ENCODE measurements around the gene GXYLT2. TPM values are rescaled to one million over a fixed set of nuclear protein-coding genes. Genes with fewer than 3 reads are reported as not detected.
A peak's percentile ranks its signal among the peaks of the same experiment; 100 is the strongest.
"Not testable (repeated sequence)": the region's sequence is repeated elsewhere in the genome, so short reads cannot be mapped to it uniquely, and the experiment has no call there.

GXYLT2 gene
- total RNA-seq, 1 donor from 2014 or later = 31.8 TPM

DNA sequence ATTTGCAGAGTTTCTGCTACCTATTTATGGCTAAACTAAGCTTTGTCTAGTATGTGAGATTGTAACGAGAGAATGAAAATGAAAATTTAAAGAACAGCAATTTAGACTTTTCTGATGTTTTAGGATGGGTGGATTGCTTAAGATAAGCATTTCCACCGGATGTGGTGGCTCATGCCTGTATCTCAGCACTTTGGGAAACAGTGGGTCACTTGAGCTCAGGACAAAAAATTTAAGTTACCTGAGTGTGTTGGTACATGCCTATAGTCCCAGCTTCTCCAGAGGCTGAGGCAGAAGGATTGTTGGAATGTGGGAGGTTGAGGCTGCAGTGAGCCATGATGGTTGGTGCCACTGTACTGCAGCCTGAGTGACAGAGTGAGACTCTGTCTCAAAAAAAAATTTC lies 112.1 kb downstream of the GXYLT2 start:
- Histone ChIP-seq H3K36me3 (ENCODE audit: control insufficient read depth in 3 of 3, insufficient read depth in 3 of 3, low read length in 3 of 3) (peaks cover 3 to 12% (median 9%) of the 10 kb centered on the region in 3 donors), H3K27me3 (ENCODE audit: control insufficient read depth in 3 of 3, insufficient read depth in 3 of 3, low read length in 3 of 3) (no peaks in the 10 kb centered on the region), H3K4me3 (ENCODE audit: low read length in 3 of 3) (peak overlapping the region in 1 of 3 donors; percentile 17), H3K4me1 (ENCODE audit: control insufficient read depth in 3 of 3, insufficient read depth in 3 of 3, low read length in 3 of 3) (peaks cover 18 to 35% (median 35%) of the 10 kb centered on the region in 3 donors), H3K27ac (ENCODE audit: low read depth, low read length) (no peak overlapping the region), H3K9ac (ENCODE audit: low read depth in 1 of 3, low read length in 3 of 3) (no peak overlapping the region), H3K9me3 (ENCODE audit: control insufficient read depth in 3 of 3, low read length in 3 of 3) (no peaks in the 10 kb centered on the region)

DNA sequence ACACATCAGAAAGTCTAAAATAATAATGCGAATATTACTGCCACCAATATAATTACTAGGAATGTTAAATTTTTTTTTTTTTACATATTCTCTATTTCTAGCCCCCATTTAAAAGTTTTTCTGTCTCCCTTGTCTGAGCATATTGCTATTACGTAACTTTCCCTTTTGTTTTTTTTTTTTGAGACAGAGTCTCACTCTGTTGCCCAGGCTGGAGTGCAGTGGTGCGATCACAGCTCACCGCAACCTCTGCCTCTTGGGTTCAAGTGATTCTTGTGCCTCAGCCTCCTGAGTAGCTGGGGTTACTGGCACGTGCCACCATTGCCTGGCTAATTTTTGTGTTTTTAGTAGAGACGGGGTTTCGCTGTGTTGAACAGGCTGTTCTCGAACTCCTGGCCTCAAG lies 115.2 kb downstream of the GXYLT2 start:
- Histone ChIP-seq H3K36me3 (ENCODE audit: control insufficient read depth in 3 of 3, insufficient read depth in 3 of 3, low read length in 3 of 3) (peaks cover 3 to 22% (median 17%) of the 10 kb centered on the region in 3 donors), H3K4me1 (ENCODE audit: control insufficient read depth in 3 of 3, insufficient read depth in 3 of 3, low read length in 3 of 3) (peaks cover 16 to 29% (median 26%) of the 10 kb centered on the region in 3 donors)
- H3K9me3 ChIP-seq (ENCODE audit: control insufficient read depth in 3 of 3, low read length in 3 of 3); H3K9ac ChIP-seq (ENCODE audit: low read depth in 1 of 3, low read length in 3 of 3); H3K4me3 ChIP-seq (ENCODE audit: low read length in 3 of 3); H3K27me3 ChIP-seq (ENCODE audit: control insufficient read depth in 3 of 3, insufficient read depth in 3 of 3, low read length in 3 of 3); H3K27ac ChIP-seq (ENCODE audit: low read depth, low read length): not testable (repeated sequence)

DNA sequence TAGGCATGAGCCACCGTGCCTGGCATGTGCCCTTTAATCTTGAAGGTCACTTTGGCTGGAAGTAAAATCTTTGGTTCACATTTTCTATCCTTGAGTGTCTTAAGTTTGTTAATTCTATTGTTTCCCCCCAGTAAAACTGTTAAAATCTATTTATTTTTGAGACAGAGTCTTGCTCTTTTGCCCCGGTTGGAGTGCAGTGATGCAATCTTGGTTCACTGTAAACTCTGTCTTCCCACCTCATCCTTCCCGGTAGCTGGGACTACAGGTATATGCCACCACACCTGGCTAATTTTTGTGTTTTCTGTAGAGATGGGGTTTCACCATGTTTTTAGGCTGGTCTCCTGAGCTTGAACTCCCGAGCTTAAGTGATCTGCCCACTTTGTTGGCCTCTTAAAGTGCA lies 116.5 kb downstream of the GXYLT2 start:
- peaks cover 3 to 14% (median 14%) of the 10 kb centered on the region in 3 donors for H3K36me3 ChIP-seq (ENCODE audit: control insufficient read depth in 3 of 3, insufficient read depth in 3 of 3, low read length in 3 of 3)
- H3K27ac ChIP-seq (ENCODE audit: low read depth, low read length) = no peak overlapping the region
- H3K4me1 ChIP-seq (ENCODE audit: control insufficient read depth in 3 of 3, insufficient read depth in 3 of 3, low read length in 3 of 3) = peaks cover 17 to 26% (median 26%) of the 10 kb centered on the region in 3 donors
- no peaks in the 10 kb centered on the region for H3K9me3 ChIP-seq (ENCODE audit: control insufficient read depth in 3 of 3, low read length in 3 of 3)
- no peaks in the 10 kb centered on the region for H3K27me3 ChIP-seq (ENCODE audit: control insufficient read depth in 3 of 3, insufficient read depth in 3 of 3, low read length in 3 of 3)
- H3K4me3 ChIP-seq (ENCODE audit: low read length in 3 of 3) = no peak overlapping the region
- no peak overlapping the region for H3K9ac ChIP-seq (ENCODE audit: low read depth in 1 of 3, low read length in 3 of 3)

DNA sequence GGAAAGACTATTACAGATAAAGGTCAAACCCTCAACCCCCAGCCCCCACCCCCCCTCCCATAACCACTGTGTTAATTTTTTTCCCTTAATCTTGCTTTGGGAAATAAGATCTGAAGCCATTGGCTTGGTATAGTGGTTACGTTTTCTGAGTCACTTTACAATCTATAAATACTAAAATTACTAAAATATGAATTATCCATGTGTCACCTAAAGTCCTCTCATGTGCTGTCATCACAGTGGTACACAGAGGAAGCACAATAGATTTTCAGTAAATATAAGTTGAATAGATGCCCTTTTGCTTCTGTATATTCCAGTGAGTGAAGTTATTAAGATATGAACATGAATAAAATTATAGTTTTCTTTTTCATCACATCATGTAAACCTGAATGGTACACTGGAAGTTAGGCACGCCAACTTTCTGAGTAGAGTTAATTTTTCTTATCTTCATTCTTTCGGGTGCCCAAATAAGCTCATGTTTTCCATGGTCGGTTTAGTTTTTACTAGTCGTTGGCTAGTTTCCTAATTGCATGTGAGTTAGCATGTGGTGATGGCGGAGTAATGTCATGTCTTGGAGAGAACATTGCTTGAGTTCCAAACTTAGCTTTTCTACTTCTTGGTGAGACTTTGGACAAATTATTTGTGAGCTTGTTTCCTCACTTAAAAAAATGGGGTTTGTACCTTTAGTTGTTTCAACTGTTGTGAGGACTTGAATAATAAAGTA lies 120.3 kb downstream of the GXYLT2 start:
- Histone ChIP-seq H3K9ac (ENCODE audit: low read depth in 1 of 3, low read length in 3 of 3) (no peak overlapping the region), H3K27me3 (ENCODE audit: control insufficient read depth in 3 of 3, insufficient read depth in 3 of 3, low read length in 3 of 3) (no peaks in the 10 kb centered on the region), H3K36me3 (ENCODE audit: control insufficient read depth in 3 of 3, insufficient read depth in 3 of 3, low read length in 3 of 3) (peaks cover 3 to 11% (median 8%) of the 10 kb centered on the region in 3 donors), H3K4me3 (ENCODE audit: low read length in 3 of 3) (no peak overlapping the region), H3K4me1 (ENCODE audit: control insufficient read depth in 3 of 3, insufficient read depth in 3 of 3, low read length in 3 of 3) (peaks cover 12 to 22% (median 13%) of the 10 kb centered on the region in 3 donors), H3K9me3 (ENCODE audit: control insufficient read depth in 3 of 3, low read length in 3 of 3) (no peaks in the 10 kb centered on the region), H3K27ac (ENCODE audit: low read depth, low read length) (no peak overlapping the region)

DNA sequence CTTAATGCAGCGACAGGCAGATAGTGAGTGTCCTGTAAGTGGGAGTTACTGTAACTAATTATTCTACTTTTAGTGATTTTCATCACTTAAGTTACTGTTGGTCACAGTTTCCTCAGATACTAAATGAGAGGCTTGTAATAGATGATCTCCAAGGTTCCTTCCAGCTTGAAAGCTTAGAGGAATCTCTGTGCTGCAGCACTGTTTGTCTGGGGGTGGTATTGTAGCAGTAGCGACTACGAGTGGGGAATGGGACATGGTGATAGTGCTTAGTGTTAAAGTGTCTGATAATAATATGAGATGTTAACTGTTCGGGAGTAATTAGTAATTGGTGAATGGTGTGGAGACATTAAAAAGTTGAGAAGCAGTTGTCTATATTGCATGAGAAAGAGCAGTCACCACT lies 121.2 kb downstream of the GXYLT2 start:
- H3K9me3 ChIP-seq (ENCODE audit: control insufficient read depth in 3 of 3, low read length in 3 of 3) = no peaks in the 10 kb centered on the region
- no peaks in the 10 kb centered on the region for H3K27me3 ChIP-seq (ENCODE audit: control insufficient read depth in 3 of 3, insufficient read depth in 3 of 3, low read length in 3 of 3)
- peak overlapping the region in 1 of 3 donors; percentile 10 for H3K9ac ChIP-seq (ENCODE audit: low read depth in 1 of 3, low read length in 3 of 3)
- H3K4me1 ChIP-seq (ENCODE audit: control insufficient read depth in 3 of 3, insufficient read depth in 3 of 3, low read length in 3 of 3) = peaks cover 10 to 22% (median 14%) of the 10 kb centered on the region in 3 donors
- peaks cover 0 to 11% (median 8%) of the 10 kb centered on the region in 3 donors for H3K36me3 ChIP-seq (ENCODE audit: control insufficient read depth in 3 of 3, insufficient read depth in 3 of 3, low read length in 3 of 3)
- H3K4me3 ChIP-seq (ENCODE audit: low read length in 3 of 3) = no peak overlapping the region
- no peak overlapping the region for H3K27ac ChIP-seq (ENCODE audit: low read depth, low read length)

DNA sequence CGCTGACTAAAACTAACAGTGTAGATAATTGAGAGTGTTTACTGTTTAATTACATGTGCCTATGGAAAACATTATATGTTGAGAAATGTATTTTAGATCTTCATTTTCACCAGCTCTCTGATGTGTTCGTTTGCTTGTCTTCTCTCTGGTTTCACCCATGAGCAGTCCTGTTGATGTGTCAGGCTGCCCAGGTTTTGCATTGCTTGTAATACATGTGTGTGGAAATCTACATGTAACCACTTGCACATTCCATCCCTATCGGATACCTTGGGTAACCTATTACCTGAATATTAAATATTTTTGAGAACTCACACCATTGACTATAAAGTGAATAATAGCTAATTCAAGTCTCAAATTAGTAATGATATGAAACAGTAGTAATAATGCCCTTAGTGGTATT lies 121.9 kb downstream of the GXYLT2 start:
- Histone ChIP-seq H3K27ac (ENCODE audit: low read depth, low read length) (no peak overlapping the region), H3K4me1 (ENCODE audit: control insufficient read depth in 3 of 3, insufficient read depth in 3 of 3, low read length in 3 of 3) (peaks cover 10 to 22% (median 14%) of the 10 kb centered on the region in 3 donors), H3K36me3 (ENCODE audit: control insufficient read depth in 3 of 3, insufficient read depth in 3 of 3, low read length in 3 of 3) (peaks cover 0 to 11% (median 8%) of the 10 kb centered on the region in 3 donors)

DNA sequence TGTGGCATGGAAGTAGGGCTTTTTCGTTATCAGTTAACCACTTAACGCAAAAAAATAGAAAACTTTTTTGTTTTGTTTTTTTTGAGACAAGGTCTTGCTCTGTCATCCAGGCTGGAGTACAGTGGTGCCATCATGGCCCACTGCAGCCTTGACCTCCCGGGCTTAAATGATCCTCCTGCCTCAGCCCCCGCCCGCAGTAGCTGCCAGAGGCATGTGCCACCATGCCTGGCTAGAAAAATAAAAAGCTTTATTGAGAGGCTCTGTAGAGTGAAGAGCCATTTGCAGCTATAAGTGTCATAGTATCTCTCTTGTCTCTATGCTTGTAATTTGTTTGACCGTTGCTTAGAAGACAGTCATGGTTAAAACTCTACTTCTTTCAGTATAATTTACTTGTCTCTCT lies 122.3 kb downstream of the GXYLT2 start:
- Histone ChIP-seq H3K9ac (ENCODE audit: low read depth in 1 of 3, low read length in 3 of 3) (no peak overlapping the region), H3K36me3 (ENCODE audit: control insufficient read depth in 3 of 3, insufficient read depth in 3 of 3, low read length in 3 of 3) (peaks cover 0 to 11% (median 8%) of the 10 kb centered on the region in 3 donors), H3K27ac (ENCODE audit: low read depth, low read length) (no peak overlapping the region), H3K4me1 (ENCODE audit: control insufficient read depth in 3 of 3, insufficient read depth in 3 of 3, low read length in 3 of 3) (peaks cover 10 to 22% (median 14%) of the 10 kb centered on the region in 3 donors), H3K9me3 (ENCODE audit: control insufficient read depth in 3 of 3, low read length in 3 of 3) (no peaks in the 10 kb centered on the region), H3K4me3 (ENCODE audit: low read length in 3 of 3) (no peak overlapping the region), H3K27me3 (ENCODE audit: control insufficient read depth in 3 of 3, insufficient read depth in 3 of 3, low read length in 3 of 3) (no peaks in the 10 kb centered on the region)

More for the DNA sequence above, 121.9 kb downstream of the GXYLT2 start:
- Histone ChIP-seq H3K4me3 (ENCODE audit: low read length in 3 of 3) (no peak overlapping the region), H3K9ac (ENCODE audit: low read depth in 1 of 3, low read length in 3 of 3) (no peak overlapping the region), H3K9me3 (ENCODE audit: control insufficient read depth in 3 of 3, low read length in 3 of 3) (no peaks in the 10 kb centered on the region), H3K27me3 (ENCODE audit: control insufficient read depth in 3 of 3, insufficient read depth in 3 of 3, low read length in 3 of 3) (no peaks in the 10 kb centered on the region)

DNA sequence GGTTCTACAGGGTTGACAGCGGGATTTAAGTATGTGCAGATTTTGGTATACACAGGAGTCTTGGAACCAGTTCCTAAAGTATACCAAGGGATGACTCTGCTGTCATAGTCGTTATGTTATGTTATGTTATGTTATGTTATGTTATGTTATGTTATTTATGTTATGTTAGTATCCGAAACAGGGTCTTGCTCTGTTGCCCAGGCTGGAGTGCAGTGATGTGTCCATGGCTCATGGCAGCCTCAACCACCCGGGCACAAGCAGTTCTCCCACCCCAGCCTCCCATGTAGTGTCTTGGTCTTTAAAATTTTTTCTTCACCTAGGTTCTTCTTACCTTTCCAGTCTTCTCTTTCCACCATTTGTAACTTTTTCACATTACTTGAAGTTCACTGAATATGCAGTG lies 130.5 kb downstream of the GXYLT2 start:
- Histone ChIP-seq H3K4me3 (ENCODE audit: low read length in 3 of 3) (no peak overlapping the region), H3K27me3 (ENCODE audit: control insufficient read depth in 3 of 3, insufficient read depth in 3 of 3, low read length in 3 of 3) (no peaks in the 10 kb centered on the region), H3K27ac (ENCODE audit: low read depth, low read length) (no peak overlapping the region), H3K36me3 (ENCODE audit: control insufficient read depth in 3 of 3, insufficient read depth in 3 of 3, low read length in 3 of 3) (peaks cover 0 to 3% (median 3%) of the 10 kb centered on the region in 3 donors), H3K9ac (ENCODE audit: low read depth in 1 of 3, low read length in 3 of 3) (no peak overlapping the region), H3K4me1 (ENCODE audit: control insufficient read depth in 3 of 3, insufficient read depth in 3 of 3, low read length in 3 of 3) (peaks cover 0 to 12% (median 7%) of the 10 kb centered on the region in 3 donors), H3K9me3 (ENCODE audit: control insufficient read depth in 3 of 3, low read length in 3 of 3) (no peaks in the 10 kb centered on the region)

DNA sequence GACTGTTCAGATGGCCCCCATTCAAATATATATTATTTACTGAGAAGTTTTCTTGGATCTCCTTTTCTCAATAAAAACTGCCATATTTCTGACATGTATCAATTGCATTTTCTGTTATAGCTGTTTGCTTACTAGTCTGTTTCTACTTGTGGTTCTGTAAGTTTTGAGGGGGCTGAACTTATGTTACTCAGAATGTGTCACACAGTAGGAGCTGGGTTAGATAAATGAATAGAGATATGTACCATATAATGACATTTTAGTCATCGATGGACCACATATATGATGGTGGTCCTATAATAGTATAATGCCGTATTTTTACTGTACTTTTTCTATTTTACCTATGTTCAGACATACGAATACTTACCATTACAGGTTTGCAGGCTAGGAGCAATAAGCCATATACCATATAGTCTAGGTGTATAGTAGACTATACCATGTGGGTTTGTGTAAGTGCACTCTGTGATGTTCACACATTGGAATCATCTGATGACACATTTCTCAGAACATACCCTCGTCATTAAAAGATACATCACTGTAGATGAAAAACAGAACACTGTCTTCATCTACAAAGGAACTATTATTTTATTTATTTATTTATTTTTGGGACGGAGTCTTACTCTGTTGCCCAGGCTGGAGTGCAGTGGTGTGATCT lies 131.1 kb downstream of the GXYLT2 start:
- Histone ChIP-seq H3K9ac (ENCODE audit: low read depth in 1 of 3, low read length in 3 of 3) (no peak overlapping the region), H3K4me3 (ENCODE audit: low read length in 3 of 3) (no peak overlapping the region), H3K4me1 (ENCODE audit: control insufficient read depth in 3 of 3, insufficient read depth in 3 of 3, low read length in 3 of 3) (peaks cover 0 to 11% (median 7%) of the 10 kb centered on the region in 3 donors), H3K9me3 (ENCODE audit: control insufficient read depth in 3 of 3, low read length in 3 of 3) (no peaks in the 10 kb centered on the region), H3K27me3 (ENCODE audit: control insufficient read depth in 3 of 3, insufficient read depth in 3 of 3, low read length in 3 of 3) (no peaks in the 10 kb centered on the region), H3K36me3 (ENCODE audit: control insufficient read depth in 3 of 3, insufficient read depth in 3 of 3, low read length in 3 of 3) (peaks cover 0 to 3% (median 3%) of the 10 kb centered on the region in 3 donors), H3K27ac (ENCODE audit: low read depth, low read length) (no peak overlapping the region)

DNA sequence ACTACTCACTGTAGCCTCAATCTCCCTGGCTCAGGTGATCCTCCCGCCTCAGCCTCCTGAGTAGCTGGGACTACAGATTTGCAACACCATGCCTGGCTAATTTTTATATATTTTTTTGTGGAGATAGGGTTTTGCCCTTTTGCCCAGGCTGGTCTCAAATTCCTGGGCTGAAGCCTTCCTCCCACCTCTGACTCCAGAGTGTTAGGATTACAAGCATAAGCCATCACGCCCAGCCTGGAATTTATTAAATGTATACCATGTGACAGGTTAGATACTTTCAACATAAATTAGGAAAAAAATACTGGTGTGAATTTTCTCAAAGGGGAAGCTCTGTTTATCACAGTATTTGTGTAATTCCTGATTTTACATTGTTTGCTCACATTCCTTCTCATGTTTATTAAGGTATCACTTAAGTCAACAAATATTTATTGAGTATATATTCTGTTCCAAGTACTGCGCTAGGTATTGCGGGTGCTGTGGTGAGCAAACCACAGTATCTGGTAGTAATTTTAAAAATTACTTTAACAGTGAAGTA lies 133.5 kb downstream of the GXYLT2 start:
- H3K27ac ChIP-seq (ENCODE audit: low read depth, low read length) = no peak overlapping the region
- peaks cover 0 to 17% (median 16%) of the 10 kb centered on the region in 3 donors for H3K4me1 ChIP-seq (ENCODE audit: control insufficient read depth in 3 of 3, insufficient read depth in 3 of 3, low read length in 3 of 3)

More for the DNA sequence above, 133.5 kb downstream of the GXYLT2 start:
- H3K9me3 ChIP-seq (ENCODE audit: control insufficient read depth in 3 of 3, low read length in 3 of 3) = no peaks in the 10 kb centered on the region
- H3K4me3 ChIP-seq (ENCODE audit: low read length in 3 of 3) = no peak overlapping the region
- no peak overlapping the region for H3K9ac ChIP-seq (ENCODE audit: low read depth in 1 of 3, low read length in 3 of 3)
- H3K36me3 ChIP-seq (ENCODE audit: control insufficient read depth in 3 of 3, insufficient read depth in 3 of 3, low read length in 3 of 3) = peaks cover 0 to 3% (median 3%) of the 10 kb centered on the region in 3 donors
- H3K27me3 ChIP-seq (ENCODE audit: control insufficient read depth in 3 of 3, insufficient read depth in 3 of 3, low read length in 3 of 3) = no peaks in the 10 kb centered on the region

Measured in skeletal muscle tissue (tissue), 4 donors.